ENCODE results near the gene NAA15.

DNA sequence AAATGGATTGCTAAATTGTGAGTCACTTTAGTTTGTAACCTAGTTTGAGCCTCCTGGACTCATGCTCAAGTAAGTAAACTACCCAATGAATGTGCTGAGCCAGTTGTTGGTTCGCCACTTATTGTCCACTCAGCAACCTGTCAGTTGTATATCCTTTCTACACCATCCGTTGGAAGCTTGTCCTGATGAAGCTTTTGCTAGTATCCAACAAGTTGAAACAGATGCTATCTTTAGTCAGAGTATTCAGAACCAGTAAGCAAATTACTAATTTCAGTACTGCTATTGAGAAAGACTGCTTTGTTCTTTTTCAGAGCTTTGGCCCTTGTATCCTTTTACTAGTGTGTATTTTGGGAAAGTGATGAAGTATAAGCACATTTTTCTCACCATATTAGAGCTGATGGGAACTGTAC, 4.3 kb upstream of the NAA15 start:
- TF ChIP-seq RFX5 (IDR thresholded peaks at IDR 0.05; ENCODE audit: low read length) (no peak), FOXJ3 (CRISPR knock-in tag; IDR thresholded peaks at IDR 0.05) (no peak)

All from SK-N-SH (cell line).